Heart left ventricle (tissue), 16 donors: ENCODE data around the gene GALNT10. TPM values are rescaled to one million over a fixed set of nuclear protein-coding genes. Genes with fewer than 3 reads are reported as not detected.

Experiments
- ATAC-seq, 4 donors: fragments of 200-7000 bp; cut with Tn5 transposase; one replicate each; pipeline ENCODE4 v1.9.1; 2020 to 2022; ENCODE audit warnings: moderate library complexity in 4 of 4, mild to moderate bottlenecking in 3 of 4, moderate number of reproducible peaks in 1 of 4
- DNase-seq, 5 donors: peaks; one replicate each; pipeline ENCODE4 v3.0.0-alpha.2; 2020
- H3K27ac ChIP-seq, 12 donors: fragments of 200-600 bp; sonication (generic) in 4 of 12; one replicate each; pipeline versions ENCODE4 v1.5.0 to v1.8.0; 2016 to 2022; ENCODE audit warnings: mild to moderate bottlenecking in 2 of 12
- H3K27me3 ChIP-seq, 9 donors: fragments of 200-600 bp; sonication (generic) in 2 of 9; one replicate each; pipeline versions ENCODE4 v1.5.1 to v1.8.0; 2016 to 2022; ENCODE audit warnings: mild to moderate bottlenecking in 3 of 9
- H3K36me3 ChIP-seq, 9 donors: fragments of 200-600 bp; sonication (generic) in 2 of 9; one replicate each; pipeline versions ENCODE4 v1.5.0 to v1.8.0; 2018 to 2022; ENCODE audit warnings: mild to moderate bottlenecking in 2 of 9
- H3K4me1 ChIP-seq, 12 donors: fragments of 200-600 bp; sonication (generic) in 4 of 12; one replicate each; pipeline versions ENCODE4 v1.5.0 to v1.8.0; 2016 to 2022; ENCODE audit warnings: mild to moderate bottlenecking in 3 of 12
- H3K4me3 ChIP-seq, 12 donors: fragments of 200-600 bp; sonication (generic) in 4 of 12; one replicate each; pipeline versions ENCODE4 v1.5.0 to v1.8.0; 2017 to 2022; ENCODE audit warnings: mild to moderate bottlenecking in 9 of 12, moderate library complexity in 4 of 12
- H3K9me3 ChIP-seq, 12 donors: fragments of 200-600 bp; sonication (generic) in 4 of 12; one replicate each; pipeline versions ENCODE4 v1.5.0 to v1.8.0; 2016 to 2022; ENCODE audit warnings: mild to moderate bottlenecking in 1 of 12
- CTCF ChIP-seq, 12 donors: fragments of 200-600 bp; sonication (generic) in 4 of 12; IDR thresholded peaks; one replicate each; pipeline versions ENCODE4 v1.5.0 to v1.8.0; 2018 to 2022; ENCODE audit warnings: antibody characterized with exemption in 12 of 12, mild to moderate bottlenecking in 5 of 12
- POLR2A ChIP-seq, 2 donors: fragments of 450-650 bp; IDR thresholded peaks; one replicate each; pipeline ENCODE4 v1.6.1; 2017; ENCODE audit warnings: antibody characterized with exemption in 2 of 2, mild to moderate bottlenecking in 2 of 2, moderate library complexity in 2 of 2
- WGBS, 4 donors: extraction: QIAGEN DNeasy Blood & Tissue Kit in 2 of 4; methylation state at CpG; one replicate each; pipeline versions ENCODE4 v1.1.5 to v1.1.7; 2013 to 2018; 5-methylcytosine and 5-hydroxymethylcytosine counted together
- intact Hi-C, 10 donors: fragments of 100-400 bp; cut with DNase I; formaldehyde crosslinking; loops; one replicate each; pipeline versions ENCODE4 v1.11.1 to v1.14.2; 2022
- polyA plus RNA-seq, 2 donors: library from polyadenylated mRNA; stranded (reverse); fragments of 200-250 nt; gene quantifications; one replicate each; pipeline ENCODE4 v1.2.3, GENCODE V29; 2013
- total RNA-seq, 9 donors: library from RNA; depleted of rRNA in 2 of 9; stranded (reverse); fragments of >200 nt in 2 of 9; fragmentation: NEBNext Ultra II Directional in 3 of 9; extraction: Animal tissue kit (Norgen Biotek cat#: 25700) in 3 of 9; gene quantifications; one replicate each; pipeline versions ENCODE4 v1.1.0 to v1.2.4, GENCODE V29; 2016 to 2023
- donor health status: ischemic (EF 13 %, LVEDD 7.1; RV severe dilation, severe dysfunction).
- donor health status: healthy with polysubstance abuse.
- donor health status: DM: no; HTN: yes; CAD: no.
- donor health status: DM: no; HTN: no; CAD: no.
- donor health status: ischemic (EF 25% LVEDD 6.9; RV normal size, moderate dysfunction).
- donor health status: ischemic (EF 25% LVEDD 5.7; RV mildly dilated, moderate dysfunction).
- donor health status: healthy.
- donor health status: DM: yes; HTN: yes; CAD: no.
- donor health status: ischemic (EF 35%, LVEDD 5.7; RV mildly dilated, moderate dysfunction).
- donor health status: nonischemic (EF 11% LVEDD 7.7; RV severe dilation, severe dysfunction).
- donor health status: DM: yes; HTN: yes; CAD: no.
- donor health status: PGD.
- donor health status: ischemic (EF 29% LVEDD 5.4; RV normal size, mild dysfunction).
- donor health status: nonischemic (EF 23%, LVEDD 6.1; RV moderate dilation, normal function).

Gene GALNT10
- total and polyA plus RNA-seq, 11 donors: 2.7 to 20.7 (median 14.4) TPM

DNA sequence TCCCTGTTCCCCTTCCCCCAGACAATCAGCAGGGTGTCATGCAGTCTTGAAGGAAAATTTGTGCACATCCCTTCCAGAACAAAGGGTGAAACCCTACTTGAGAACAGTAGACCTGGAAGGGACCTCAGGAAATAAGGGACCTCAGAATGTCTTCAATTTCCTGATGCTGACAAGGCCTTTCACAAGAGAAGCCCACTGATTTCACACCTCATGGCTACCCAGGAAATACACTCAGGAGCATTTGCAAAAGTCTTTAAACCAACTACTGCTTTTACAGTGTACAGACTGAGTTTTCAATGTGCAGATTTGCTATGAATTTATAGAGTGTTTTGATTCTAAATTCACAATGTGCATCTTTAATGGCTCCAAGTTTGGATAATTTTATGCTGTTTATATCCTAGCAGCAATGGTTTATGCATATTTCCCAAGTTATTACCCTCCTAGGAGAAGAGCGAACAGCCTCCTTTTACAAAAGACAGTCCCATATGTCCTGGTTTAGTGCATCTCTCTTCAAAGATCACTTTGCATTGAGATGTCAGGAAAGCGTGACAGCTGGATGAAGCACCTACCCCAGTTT is 74.8 kb downstream of the GALNT10 start:
- 98 to 100% (median 99%) methylated on average over 2 of the region's 2 CpGs for WGBS, 4 donors
- TF ChIP-seq CTCF (IDR thresholded peaks at IDR 0.05): no peak
- no peak for TF ChIP-seq POLR2A (IDR thresholded peaks at IDR 0.05)

DNA sequence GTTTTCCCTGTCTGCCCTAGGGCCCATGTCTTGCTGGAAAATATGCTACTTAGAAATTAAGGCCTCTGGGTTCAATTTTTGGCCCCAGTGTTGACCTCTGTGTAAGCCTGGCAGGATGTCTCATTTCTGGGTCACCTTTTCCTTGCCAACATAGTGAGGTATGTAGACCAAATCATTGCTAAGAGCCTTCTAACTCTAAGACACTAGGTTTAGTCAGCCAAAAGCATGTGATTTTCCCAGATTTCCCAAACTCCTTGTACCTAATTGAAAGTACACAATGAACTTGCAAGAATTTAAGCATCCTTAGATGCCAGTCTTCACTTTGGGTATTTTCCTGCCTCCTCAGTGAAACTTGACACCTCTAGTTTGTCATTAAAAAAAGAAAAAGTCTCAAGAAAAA is 77.0 kb downstream of the GALNT10 start:
- H3K27me3 ChIP-seq: no peaks in the 10 kb centered on the region
- no peak overlapping the region for H3K4me3 ChIP-seq
- H3K27ac ChIP-seq: no peak overlapping the region
- H3K9me3 ChIP-seq: no peaks in the 10 kb centered on the region
- peaks cover 0 to 28% (median 17%) of the 10 kb centered on the region in 12 donors for H3K4me1 ChIP-seq
- TF ChIP-seq CTCF (IDR thresholded peaks at IDR 0.05): no peak
- TF ChIP-seq POLR2A (IDR thresholded peaks at IDR 0.05): no peak
- DNase-seq: no peak
- intact Hi-C loops: loop anchor here in 1 of 10 donors (10.0 kb wide), 1 partner anchor 73 kb away; the partner anchor contains the start of gene GALNT10
- no peaks in the 10 kb centered on the region for H3K36me3 ChIP-seq
- no peak for ATAC-seq

More for the DNA sequence above, 74.8 kb downstream of the GALNT10 start:
- no peaks in the 10 kb centered on the region for H3K36me3 ChIP-seq
- peaks cover 0 to 26% (median 16%) of the 10 kb centered on the region in 12 donors for H3K4me1 ChIP-seq
- H3K27ac ChIP-seq: peak overlapping the region in 3 of 12 donors; percentile 7 to 21 (median 8)
- H3K27me3 ChIP-seq: no peaks in the 10 kb centered on the region
- no peaks in the 10 kb centered on the region for H3K9me3 ChIP-seq
- no peak for ATAC-seq
- H3K4me3 ChIP-seq: no peak overlapping the region
- no peak for DNase-seq
- intact Hi-C loops: loop anchor here in 1 of 10 donors (10.0 kb wide), 1 partner anchor 70 kb away; the partner anchor contains the start of gene GALNT10

- Histone ChIP-seq H3K27ac (no peak overlapping the region), H3K4me1 (peaks cover 0 to 33% (median 22%) of the 10 kb centered on the region in 12 donors), H3K36me3 (no peaks in the 10 kb centered on the region), H3K4me3 (no peak overlapping the region), H3K27me3 (no peaks in the 10 kb centered on the region), H3K9me3 (no peaks in the 10 kb centered on the region)
- intact Hi-C loops: loop anchor here in 1 of 10 donors (10.0 kb wide), 1 partner anchor 73 kb away; the partner anchor contains the start of gene GALNT10
- WGBS, 4 donors: 88 to 97% (median 93%) methylated on average over 3 of the region's 3 CpGs
- TF ChIP-seq CTCF (IDR thresholded peaks at IDR 0.05): no peak
- TF ChIP-seq POLR2A (IDR thresholded peaks at IDR 0.05): no peak
- no peak for DNase-seq
- ATAC-seq: no peak
Observed at GRCh38 chr5:154268073-154268472, 77.5 kb downstream of the GALNT10 start.

DNA sequence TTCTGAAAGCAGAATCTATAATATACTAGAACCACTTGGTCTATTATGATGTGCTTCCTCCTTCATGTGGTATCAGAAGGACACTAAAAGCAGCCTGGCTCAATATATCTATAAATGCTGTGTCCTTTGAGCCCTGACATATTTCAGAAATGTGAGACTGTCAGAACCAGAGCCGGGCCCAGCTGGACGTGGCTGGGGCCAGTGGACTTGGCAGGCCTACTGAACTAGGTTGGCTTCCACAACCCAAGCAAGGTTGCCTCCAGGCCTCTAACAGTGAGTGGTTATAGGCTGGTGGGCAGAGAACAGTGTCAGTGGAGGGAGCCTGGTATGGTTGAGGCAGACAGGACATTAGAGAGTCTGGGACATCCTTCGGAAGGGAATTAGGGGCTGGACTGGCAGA is 78.9 kb downstream of the GALNT10 start:
- no peak for DNase-seq
- H3K4me3 ChIP-seq: no peak overlapping the region
- no peak for ATAC-seq

More for the DNA sequence above, 78.9 kb downstream of the GALNT10 start:
- H3K4me1 ChIP-seq: peaks cover 0 to 39% (median 24%) of the 10 kb centered on the region in 12 donors
- 85 to 94% (median 90%) methylated on average over 3 of the region's 3 CpGs for WGBS, 4 donors
- no peaks in the 10 kb centered on the region for H3K27me3 ChIP-seq
- no peaks in the 10 kb centered on the region for H3K9me3 ChIP-seq
- intact Hi-C loops: loop anchor here in 1 of 10 donors (10.0 kb wide), 1 partner anchor 75 kb away; the partner anchor contains the start of gene GALNT10
- H3K36me3 ChIP-seq: no peaks in the 10 kb centered on the region
- no peak overlapping the region for H3K27ac ChIP-seq
- no peak for TF ChIP-seq CTCF (IDR thresholded peaks at IDR 0.05)
- TF ChIP-seq POLR2A (IDR thresholded peaks at IDR 0.05): no peak
